ENCODE data around the gene CLDN9.

DNA sequence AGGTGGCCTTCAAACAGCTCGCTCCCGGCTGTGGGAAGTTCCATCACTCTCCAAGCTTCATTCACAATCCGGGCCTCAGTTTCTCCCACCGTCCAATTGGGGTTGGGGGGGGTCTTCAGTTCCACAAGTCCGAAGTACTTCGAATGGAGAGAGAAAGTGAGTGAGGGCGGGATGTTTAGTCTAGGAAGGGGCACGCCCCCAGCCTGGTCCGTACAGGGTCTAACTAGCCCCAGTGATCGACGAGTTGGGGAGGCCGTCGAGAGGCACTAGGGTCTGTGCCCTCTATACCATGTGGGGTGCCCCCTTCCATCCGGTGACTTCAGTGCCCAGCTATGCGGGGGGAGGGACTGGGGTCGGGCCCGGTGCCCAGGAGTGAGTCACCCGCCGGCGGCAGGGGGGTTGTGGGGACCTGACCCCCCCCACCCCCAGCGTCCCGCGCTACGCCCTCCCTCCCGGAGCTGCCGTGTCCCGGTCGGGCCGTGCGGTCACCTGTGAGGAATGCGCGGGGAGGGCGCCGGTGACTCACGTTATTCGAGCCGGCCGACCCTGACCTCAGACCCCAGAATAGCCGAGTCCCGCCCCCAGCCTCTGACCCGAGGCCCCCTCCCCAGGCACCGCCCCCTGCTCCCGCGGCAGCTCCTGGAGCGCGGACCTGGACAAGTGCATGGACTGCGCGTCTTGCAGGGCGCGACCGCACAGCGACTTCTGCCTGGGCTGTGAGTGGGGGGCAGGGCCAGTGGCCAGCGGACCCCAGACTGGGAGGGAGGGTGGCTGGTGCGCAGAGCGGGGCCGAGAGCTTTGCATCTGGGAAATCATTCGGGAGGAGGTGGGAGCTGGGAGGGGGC is 8.1 kb downstream of the CLDN9 start:
- TF ChIP-seq EZH2 (IDR thresholded peaks at IDR 0.05; ENCODE audit: borderline replicate concordance, insufficient read depth, low read length, poor library complexity, severe bottlenecking): no peak
- TF ChIP-seq, protein P1, sequence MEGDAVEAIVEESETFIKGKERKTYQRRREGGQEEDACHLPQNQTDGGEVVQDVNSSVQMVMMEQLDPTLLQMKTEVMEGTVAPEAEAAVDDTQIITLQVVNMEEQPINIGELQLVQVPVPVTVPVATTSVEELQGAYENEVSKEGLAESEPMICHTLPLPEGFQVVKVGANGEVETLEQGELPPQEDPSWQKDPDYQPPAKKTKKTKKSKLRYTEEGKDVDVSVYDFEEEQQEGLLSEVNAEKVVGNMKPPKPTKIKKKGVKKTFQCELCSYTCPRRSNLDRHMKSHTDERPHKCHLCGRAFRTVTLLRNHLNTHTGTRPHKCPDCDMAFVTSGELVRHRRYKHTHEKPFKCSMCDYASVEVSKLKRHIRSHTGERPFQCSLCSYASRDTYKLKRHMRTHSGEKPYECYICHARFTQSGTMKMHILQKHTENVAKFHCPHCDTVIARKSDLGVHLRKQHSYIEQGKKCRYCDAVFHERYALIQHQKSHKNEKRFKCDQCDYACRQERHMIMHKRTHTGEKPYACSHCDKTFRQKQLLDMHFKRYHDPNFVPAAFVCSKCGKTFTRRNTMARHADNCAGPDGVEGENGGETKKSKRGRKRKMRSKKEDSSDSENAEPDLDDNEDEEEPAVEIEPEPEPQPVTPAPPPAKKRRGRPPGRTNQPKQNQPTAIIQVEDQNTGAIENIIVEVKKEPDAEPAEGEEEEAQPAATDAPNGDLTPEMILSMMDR (IDR thresholded peaks at IDR 0.05; ENCODE audit: poor library complexity, severe bottlenecking): no peak
- TF ChIP-seq EP300 (conservative IDR thresholded peaks at IDR 0.05; ENCODE audit: poor library complexity, severe bottlenecking): no peak
- TF ChIP-seq SMC3 (conservative IDR thresholded peaks at IDR 0.05; ENCODE audit: poor library complexity): no peak
- no peak for TF ChIP-seq POLR2AphosphoS5 (IDR thresholded peaks at IDR 0.05)
- no peak for TF ChIP-seq TAF1 (IDR thresholded peaks at IDR 0.05; ENCODE audit: low read depth)

Data from neural cell (in vitro differentiated cells).